GM12892 (cell line): Measurements from ENCODE around the gene AK9. TPM values are rescaled to one million over a fixed set of nuclear protein-coding genes. Genes with fewer than 3 reads are reported as not detected.
"Not testable (repeated sequence)": the region's sequence is repeated elsewhere in the genome, so short reads cannot be mapped to it uniquely, and the experiment has no call there.

ENCODE experiments used
- DNase-seq: peaks from one replicate; pipeline ENCODE4 v3.0.0; 2011; ENCODE audit not compliant: insufficient read length
- FAIRE-seq: peaks from 2 replicates; lab custom pipeline; 2011; peaks lifted over from hg19 to GRCh38; lab: Jason Lieb, UNC
- POLR2A ChIP-seq: IDR thresholded peaks from 2 replicates; pipeline ENCODE4 v1.6.1; 2011; ENCODE audit warnings: low read depth, low read length, control low read depth
- POLR2AphosphoS5 ChIP-seq: IDR thresholded peaks from 2 replicates; pipeline ENCODE4 v1.6.1; 2011; ENCODE audit warnings: low read depth, low read length, control low read depth
- TAF1 ChIP-seq: IDR thresholded peaks from 2 replicates; pipeline ENCODE4 v1.6.1; 2011; ENCODE audit warnings: low read depth, mild to moderate bottlenecking, control low read depth, low read length, borderline replicate concordance
- polyA plus RNA-seq: library from polyadenylated mRNA; unstranded; fragments of >200 nt; gene quantifications from one replicate; pipeline ENCODE4 v1.2.1, GENCODE V29; 2012; ENCODE audit warnings: missing spikeins, inconsistent platforms; ENCODE audit not compliant: missing spikeins

Gene AK9
- 4.2 TPM for polyA plus RNA-seq

DNA sequence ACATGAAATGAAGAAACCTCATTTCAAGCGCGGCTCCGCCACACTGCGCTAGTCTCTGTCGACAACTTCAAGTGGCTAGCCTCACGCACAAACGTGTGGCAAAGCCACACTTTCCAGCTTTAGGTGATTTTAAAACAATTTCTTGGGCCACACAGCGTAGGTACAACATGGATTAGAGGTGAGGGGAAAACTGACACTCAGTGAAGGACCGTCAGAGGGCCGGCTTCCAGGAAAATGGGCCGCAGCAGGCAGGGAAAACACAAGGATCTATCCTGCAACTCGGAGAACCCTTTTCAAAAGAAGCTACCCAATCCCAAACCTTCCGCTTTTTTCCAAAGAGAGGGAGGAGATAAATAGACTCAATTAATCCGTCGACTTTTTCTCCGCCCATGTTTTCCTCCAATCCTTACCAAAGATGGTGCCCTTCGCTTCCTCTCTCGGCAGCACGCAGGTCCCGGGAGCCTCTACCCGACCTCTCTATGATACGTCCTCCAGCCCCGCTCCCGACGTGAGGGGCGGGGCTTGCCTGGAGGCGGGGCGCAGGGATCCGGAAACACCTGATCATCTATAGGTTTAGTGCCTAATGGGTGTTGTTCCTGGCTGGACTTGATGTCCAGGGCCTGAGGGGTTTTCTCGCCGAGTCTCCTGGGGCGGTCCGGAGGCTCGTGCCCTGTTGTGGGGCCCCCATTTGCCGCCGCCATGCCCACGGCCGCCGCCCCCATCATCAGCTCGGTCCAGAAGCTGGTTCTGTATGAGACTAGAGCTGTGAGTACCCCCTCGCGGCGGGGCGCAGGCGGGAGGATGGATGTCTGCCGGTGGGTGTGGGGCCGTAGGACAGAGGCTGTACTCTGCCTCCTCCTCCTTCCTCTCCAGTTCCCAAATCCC is at the start of gene AK9, which contains the start of gene FIG4:
TSS of gene AK9 (minus strand) at position 466 of the 885 bp plus-strand sequence. CDS start 15,457 bp downstream, outside the sequence.
TSS of gene FIG4 (plus strand) at position 560 of the 885 bp plus-strand sequence. CDS start at position 700, 140 bp downstream.
- no peak for TF ChIP-seq POLR2AphosphoS5
- no peak; the same call in 1 of the 2 replicates for TF ChIP-seq TAF1
- peak; percentile 42; the same call in 1 of the 2 replicates for TF ChIP-seq POLR2A
- FAIRE-seq (peak; percentile 95), DNase-seq (peak; percentile 62)

DNA sequence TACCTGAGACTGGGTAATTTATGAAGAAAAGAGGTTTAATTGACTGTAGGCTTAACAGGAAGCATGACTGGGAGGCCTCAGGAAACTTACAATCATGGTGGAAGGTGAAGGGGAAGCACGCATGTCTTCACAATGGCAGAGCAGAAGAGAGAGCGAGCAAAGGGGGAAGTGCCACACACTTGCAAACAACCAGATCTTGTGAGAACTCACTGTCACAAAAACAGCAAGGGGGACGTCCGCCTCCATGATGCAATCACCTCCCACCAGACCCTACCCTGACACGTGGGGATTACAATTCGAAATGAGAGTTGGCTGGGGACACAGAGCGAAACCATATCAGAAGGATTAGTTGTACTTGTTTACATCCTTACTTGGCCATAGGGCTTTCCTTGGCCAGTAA is 49.8 kb upstream of the AK9 start:
- DNase-seq, result no peak
- no peak for TF ChIP-seq POLR2A
- no peak for TF ChIP-seq POLR2AphosphoS5
- no peak for TF ChIP-seq TAF1
- FAIRE-seq, result no peak

DNA sequence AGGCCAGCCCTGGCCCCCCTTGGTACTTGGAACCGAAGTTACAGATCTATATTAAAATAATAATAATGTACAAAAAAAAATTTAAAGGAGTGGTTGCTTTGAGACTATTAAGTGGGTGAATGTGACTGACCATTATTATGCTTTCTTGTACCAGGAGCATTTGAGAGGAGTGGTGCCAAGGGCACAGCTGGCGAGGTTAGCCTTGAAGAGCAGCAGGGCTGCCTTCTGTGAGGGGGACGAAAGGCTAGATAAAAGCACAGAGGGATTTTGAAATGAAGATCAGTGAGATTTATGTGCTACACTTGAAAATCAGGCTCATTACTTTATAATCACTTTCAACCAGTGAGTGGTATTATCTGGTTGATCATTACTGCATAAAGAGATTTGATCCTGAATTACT is 48.7 kb upstream of the AK9 start:
- TF ChIP-seq POLR2A (no peak), POLR2AphosphoS5 (no peak), TAF1 (no peak)
- FAIRE-seq (no peak), DNase-seq (no peak)

DNA sequence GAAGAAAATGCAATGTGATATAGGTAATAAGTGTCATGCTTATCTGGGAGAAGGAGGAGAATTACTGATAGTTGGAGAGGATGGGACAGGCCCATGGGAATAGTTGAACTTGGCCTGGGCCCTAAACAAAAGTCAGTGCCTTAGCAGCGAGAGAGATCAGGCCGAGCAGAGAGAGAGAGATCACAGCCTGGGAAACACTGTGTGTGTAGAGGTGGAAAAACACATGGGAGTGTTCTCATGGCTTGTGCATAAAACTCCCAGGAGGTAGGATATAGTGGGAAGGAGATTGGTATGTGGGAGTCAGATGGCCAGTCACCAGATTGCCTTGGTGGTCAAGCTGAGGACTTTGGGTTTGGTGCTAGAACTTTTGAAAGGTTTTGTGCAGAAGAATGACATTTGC is 47.7 kb upstream of the AK9 start:
- no peak for TF ChIP-seq TAF1
- TF ChIP-seq POLR2AphosphoS5, result no peak
- no peak for TF ChIP-seq POLR2A
- DNase-seq (no peak), FAIRE-seq (no peak)

DNA sequence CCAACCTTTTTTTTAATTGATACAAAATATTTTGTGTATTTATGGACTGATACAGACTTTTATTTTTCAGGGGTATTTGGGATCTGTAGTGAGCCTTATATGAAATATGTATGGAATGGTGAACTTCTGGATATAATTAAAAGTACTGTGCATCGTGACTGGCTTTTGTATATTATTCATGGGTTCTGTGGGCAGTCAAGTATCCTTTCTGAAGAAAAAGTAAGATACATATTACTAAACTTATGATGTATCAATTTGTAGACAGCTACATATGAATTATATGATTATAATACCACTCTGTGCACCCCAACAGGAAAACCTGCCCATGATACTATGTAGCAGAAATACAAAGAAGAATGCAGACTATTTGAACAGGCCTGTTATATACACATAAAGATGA is 47.3 kb upstream of the AK9 start:
- TF ChIP-seq POLR2AphosphoS5 (no peak), POLR2A (no peak), TAF1 (no peak)
- FAIRE-seq (no peak), DNase-seq (no peak)

DNA sequence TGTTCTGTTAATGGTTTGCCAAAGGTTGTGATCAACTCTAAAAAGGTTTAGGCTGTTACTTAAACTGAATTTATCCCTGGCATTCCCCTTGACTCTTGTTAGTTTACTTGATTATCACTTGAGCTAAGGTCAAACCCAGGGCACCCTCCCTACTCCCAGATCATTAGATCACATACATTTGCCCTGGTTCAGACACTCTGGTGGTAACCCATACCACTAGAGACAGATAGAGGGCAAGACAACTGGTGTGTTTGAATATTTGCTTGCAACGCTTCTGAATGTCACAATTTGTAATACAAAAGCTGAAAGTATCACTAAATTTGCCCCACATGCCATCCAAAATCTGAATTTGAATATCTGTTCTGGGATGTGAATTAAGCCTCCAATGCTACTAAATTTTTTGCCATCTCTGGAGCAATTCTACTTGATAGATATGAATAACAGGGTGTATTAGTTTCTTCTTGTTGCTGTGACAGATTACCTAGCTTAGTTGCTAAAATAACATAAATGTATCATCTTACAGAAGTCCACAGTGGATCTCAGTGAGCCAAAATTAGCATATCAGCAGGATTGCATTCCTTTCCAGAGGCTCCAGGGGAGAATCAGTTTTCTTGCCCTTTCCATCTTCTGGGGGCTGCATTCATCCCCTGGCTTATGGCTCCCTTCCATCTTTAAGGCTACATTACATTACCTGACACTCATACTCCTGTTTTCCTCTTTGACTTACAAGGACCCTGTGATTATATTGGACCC is 45.4 kb upstream of the AK9 start:
- FAIRE-seq (no peak), DNase-seq (no peak)
- TF ChIP-seq POLR2A, result no peak
- no peak for TF ChIP-seq POLR2AphosphoS5
- no peak for TF ChIP-seq TAF1

DNA sequence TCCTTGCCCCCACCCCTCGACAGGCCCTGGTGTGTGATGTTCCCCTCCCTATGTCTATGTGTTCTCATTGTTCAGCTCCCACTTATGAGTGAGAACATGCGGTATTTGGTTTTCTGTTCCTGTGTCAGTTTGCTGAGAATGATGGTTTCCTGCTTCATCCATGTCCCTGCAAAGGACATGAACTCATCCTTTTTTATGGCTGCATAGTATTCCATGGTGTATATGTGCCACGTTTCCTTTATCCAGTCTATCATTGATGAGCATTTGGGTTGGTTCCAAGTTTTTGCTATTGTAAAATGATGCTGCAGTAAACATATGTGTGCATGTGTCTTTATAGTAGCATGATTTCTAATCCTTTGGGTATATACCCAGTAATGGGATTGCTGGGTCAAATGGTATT is 34.2 kb upstream of the AK9 start:
- DNase-seq, FAIRE-seq: not testable (repeated sequence)

DNA sequence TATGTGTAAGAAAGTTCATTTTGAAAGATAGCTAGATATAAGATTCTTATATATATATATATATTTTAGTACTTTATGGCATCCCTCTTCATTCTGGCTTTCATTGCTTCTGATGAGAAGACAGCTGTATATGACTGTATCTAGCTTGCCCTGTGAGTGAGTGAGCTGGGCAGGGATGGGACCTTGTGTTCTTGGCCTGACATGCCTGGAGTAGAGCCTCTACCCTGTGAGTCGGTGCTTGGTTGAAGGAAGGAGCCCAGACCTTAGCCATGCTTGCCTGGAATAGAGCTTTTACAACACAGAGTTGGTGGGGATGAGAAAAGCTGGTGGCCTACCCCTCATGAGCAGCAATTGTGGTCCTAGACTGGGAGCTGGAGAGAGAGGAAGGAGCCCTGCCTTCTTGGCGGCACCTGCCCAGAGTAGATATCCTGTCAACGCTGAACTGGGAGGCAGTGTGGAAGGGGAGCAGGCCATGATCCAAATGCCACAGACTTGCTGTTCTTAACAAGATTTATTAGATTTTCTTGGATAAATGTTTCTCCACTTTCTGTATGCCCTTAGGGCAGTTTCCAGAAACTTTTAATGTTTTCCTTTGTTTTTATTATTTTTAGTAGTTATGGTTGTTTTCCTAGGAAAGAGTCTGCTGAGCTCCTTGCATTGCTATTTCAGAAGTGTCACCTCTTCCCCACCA is 31.7 kb upstream of the AK9 start:
- TF ChIP-seq TAF1, result no peak
- no peak for TF ChIP-seq POLR2AphosphoS5
- no peak for TF ChIP-seq POLR2A
- DNase-seq (no peak), FAIRE-seq (no peak)

DNA sequence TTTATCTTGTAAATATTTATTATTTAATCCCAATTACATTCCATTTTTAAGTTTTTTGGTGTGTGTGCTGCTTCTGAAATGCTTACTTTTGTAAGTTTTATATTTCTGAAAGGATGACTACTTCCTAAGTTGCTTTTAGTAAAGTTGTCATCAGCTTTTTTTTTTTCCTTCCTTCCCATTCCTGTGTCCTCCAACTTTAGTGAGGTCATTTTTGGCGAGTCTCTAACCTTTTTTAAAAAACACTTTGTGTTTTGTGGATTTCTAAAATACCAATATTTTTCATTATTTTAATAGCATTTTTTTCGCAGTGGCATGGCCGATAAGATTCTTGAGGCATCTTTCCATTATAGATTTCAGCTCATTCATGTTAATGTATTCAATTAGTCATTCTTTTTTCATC is 31.0 kb upstream of the AK9 start:
- TF ChIP-seq POLR2AphosphoS5, result no peak
- no peak for TF ChIP-seq TAF1
- no peak for FAIRE-seq
- DNase-seq, result no peak

DNA sequence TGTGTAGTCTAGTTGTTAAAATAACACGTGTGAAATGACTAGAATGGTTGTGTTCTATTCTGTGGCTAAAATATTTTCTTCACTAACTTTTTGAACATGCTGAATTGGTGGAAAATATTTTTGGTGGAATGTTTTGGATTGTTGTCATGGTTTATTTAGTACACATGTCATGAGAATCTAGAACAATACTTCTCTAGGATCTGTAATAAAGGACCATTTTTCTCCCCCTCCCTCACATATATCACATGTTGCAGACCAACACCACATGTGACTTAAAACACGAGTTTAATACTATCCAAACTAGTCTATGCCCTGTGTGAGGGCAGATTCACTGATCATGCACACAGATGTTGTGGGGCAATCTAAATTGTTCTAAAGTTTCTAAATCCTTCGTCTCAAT is 29.3 kb upstream of the AK9 start:
- TF ChIP-seq POLR2AphosphoS5, result no peak
- TF ChIP-seq POLR2A, result no peak
- TF ChIP-seq TAF1, result no peak
- DNase-seq (no peak), FAIRE-seq (no peak)

DNA sequence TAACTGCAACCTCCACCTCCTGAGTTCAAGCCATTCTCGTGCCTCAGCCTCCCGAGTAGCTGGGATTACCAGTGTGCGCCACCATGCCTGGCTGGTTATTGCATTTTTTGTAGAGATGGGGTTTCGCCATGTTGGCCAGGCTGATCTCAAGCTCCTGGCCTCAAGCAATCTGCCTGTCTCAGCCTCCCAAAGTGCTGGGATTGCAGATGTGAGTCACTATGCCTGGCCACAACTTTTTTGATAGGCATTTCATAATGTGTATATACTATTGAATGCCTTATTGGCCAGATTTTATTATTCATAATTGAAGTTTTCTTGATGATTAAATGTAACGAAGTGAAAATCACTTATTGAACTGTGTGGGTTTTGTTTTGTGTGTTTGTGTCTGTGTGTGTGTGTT is 28.0 kb upstream of the AK9 start:
- no peak for FAIRE-seq
- TF ChIP-seq POLR2A (no peak), POLR2AphosphoS5 (no peak), TAF1 (no peak)
- no peak for DNase-seq
